A673 (cell line): ENCODE results near the gene MAT1A. TPM values are rescaled to one million over a fixed set of nuclear protein-coding genes. Genes with fewer than 3 reads are reported as not detected.

Experiments
- BruUV-seq: library from RNA; stranded (reverse); fragments of 400-500 nt; replicated peaks from 2 replicates; lab custom pipeline; 2021; lab: Mats Ljungman, UMichigan
- CTCF ChIA-PET: fragments of 300-600 bp; sonication (Branson Sonifier 250); formaldehyde crosslinking; loops from one replicate; lab custom pipeline; 2022; ENCODE audit warnings: antibody characterized with exemption; lab: Charles Lee
- POLR2A ChIA-PET: fragments of 300-600 bp; sonication (Branson Sonifier 250); formaldehyde crosslinking; loops from one replicate; lab custom pipeline; 2022; ENCODE audit warnings: antibody characterized with exemption; ENCODE audit not compliant: low non-redundant PET; lab: Charles Lee
- DNase-seq: peaks from one replicate; pipeline ENCODE4 v3.0.0-alpha.2; 2015; ENCODE audit warnings: low spot score
- H3K27ac ChIP-seq: fragments of 200-600 bp; sonication (generic); 2 replicates; pipeline ENCODE4 v1.5.1; 2016; ENCODE audit warnings: mixed run types, low read depth, mild to moderate bottlenecking, mixed read lengths, antibody characterized with exemption, low read length; ENCODE audit not compliant: poor library complexity, severe bottlenecking
- H3K27me3 ChIP-seq: fragments of 200-600 bp; sonication (generic); replicated peaks from 2 replicates; pipeline ENCODE4 v1.6.1; 2017; ENCODE audit warnings: mixed run types, low read depth, mild to moderate bottlenecking, mixed read lengths, antibody characterized with exemption, low read length; ENCODE audit not compliant: insufficient read depth, poor library complexity
- H3K36me3 ChIP-seq: fragments of 200-600 bp; sonication (generic); 2 replicates; pipeline ENCODE4 v1.6.1; 2016; ENCODE audit warnings: mixed run types, mild to moderate bottlenecking, mixed read lengths, antibody characterized with exemption, low read length; ENCODE audit not compliant: insufficient read depth, poor library complexity, severe bottlenecking
- H3K4me1 ChIP-seq: fragments of 200-600 bp; sonication (generic); 2 replicates; pipeline ENCODE4 v1.6.1; 2017; ENCODE audit warnings: mixed run types, mild to moderate bottlenecking, mixed read lengths, antibody characterized with exemption, low read length; ENCODE audit not compliant: insufficient read depth, poor library complexity, severe bottlenecking
- H3K4me3 ChIP-seq: fragments of 200-600 bp; sonication (generic); 2 replicates; pipeline ENCODE4 v1.5.1; 2016; ENCODE audit warnings: low read depth, mixed run types, mild to moderate bottlenecking, mixed read lengths, low read length; ENCODE audit not compliant: poor library complexity, severe bottlenecking
- H3K9me3 ChIP-seq: fragments of 200-600 bp; sonication (generic); 2 replicates; pipeline ENCODE4 v1.6.1; 2016; ENCODE audit warnings: mixed run types, low read depth, mild to moderate bottlenecking, mixed read lengths, antibody characterized with exemption, low read length; ENCODE audit not compliant: poor library complexity, severe bottlenecking
- EZH2 ChIP-seq: fragments of 200-600 bp; sonication (generic); IDR thresholded peaks from 2 replicates; pipeline ENCODE4 v1.6.1; 2017; ENCODE audit warnings: borderline replicate concordance, low read depth, mild to moderate bottlenecking, mixed read lengths, antibody characterized with exemption, low read length; ENCODE audit not compliant: poor library complexity, severe bottlenecking
- intact Hi-C: fragments of 100-400 bp; cut with micrococcal nuclease; formaldehyde crosslinking; loops from one replicate; pipeline ENCODE4 v1.10.0; 2022; ENCODE audit not compliant: unreplicated experiment
- total RNA-seq: library from RNA; stranded (reverse); gene quantifications from 2 replicates; pipeline ENCODE4 v1.2.3, GENCODE V29; 2021
- TF ChIP-seq, protein P1 (sequence below): fragments of 300-800, 200-600 bp; sonication (generic); conservative IDR thresholded peaks from 2 replicates; pipeline ENCODE4 v1.5.1; 2017; ENCODE audit warnings: low read depth, mild to moderate bottlenecking, antibody characterized with exemption, low read length, moderate library complexity, mixed read lengths

The MAT1A gene
- total RNA-seq, 1 experiment from 2014 or later = not detected

DNA sequence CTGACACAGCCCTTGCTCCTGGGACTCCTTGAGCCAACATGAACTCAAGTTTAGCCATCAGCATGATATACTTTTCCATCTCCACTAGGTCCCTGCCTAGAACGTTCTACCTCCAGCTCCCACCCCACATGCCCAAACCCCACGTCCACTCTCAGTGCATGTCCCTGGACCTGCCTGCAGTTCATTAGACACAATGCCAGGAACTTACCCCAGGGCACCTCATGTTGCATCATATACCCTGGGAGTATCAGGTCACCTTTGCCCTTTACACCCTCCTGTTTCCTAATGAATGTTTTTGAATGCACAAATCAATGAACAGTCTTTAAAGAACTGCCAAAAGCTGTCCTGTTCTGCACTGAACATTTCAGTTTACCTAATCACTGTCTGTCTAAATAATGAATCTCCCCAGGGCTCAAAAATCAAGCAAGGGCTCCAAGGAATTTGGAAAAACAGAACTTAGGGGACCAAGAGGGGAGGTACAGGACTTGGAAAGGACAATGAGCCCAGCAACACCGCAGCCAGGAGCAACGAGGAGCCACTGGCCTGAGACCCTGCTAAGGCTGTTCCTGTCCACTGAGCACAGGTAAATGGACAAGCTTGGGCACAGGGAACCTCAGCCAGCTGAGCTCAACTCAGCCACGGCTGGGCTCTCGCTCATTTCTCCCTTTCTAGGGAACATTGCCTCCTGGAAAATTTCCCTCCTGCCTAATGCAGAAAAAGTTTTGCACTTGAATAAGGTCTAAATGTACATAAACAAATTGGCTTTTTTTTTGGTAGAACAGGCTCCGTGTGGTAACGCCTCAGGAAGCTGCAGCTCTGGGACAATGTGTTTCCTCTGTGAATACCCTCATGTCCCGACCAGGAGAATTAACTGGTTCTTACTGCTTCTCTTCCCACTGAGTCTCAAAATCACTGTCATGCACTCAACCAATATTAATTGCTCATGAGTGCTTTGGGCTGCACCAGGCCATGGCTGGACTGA, 7.4 kb downstream of the MAT1A start:
- Histone ChIP-seq H3K36me3 (no peaks in the 10 kb centered on the region), H3K4me3 (no peak overlapping the region), H3K4me1 (no peaks in the 10 kb centered on the region), H3K27me3 (no peaks in the 10 kb centered on the region), H3K27ac (no peak overlapping the region), H3K9me3 (no peaks in the 10 kb centered on the region)
- ChIA-PET POLR2A (no interaction called here), CTCF (no interaction called here)
- BruUV-seq = no TSS peak
- no peak for TF ChIP-seq EZH2
- TF ChIP-seq, protein P1, sequence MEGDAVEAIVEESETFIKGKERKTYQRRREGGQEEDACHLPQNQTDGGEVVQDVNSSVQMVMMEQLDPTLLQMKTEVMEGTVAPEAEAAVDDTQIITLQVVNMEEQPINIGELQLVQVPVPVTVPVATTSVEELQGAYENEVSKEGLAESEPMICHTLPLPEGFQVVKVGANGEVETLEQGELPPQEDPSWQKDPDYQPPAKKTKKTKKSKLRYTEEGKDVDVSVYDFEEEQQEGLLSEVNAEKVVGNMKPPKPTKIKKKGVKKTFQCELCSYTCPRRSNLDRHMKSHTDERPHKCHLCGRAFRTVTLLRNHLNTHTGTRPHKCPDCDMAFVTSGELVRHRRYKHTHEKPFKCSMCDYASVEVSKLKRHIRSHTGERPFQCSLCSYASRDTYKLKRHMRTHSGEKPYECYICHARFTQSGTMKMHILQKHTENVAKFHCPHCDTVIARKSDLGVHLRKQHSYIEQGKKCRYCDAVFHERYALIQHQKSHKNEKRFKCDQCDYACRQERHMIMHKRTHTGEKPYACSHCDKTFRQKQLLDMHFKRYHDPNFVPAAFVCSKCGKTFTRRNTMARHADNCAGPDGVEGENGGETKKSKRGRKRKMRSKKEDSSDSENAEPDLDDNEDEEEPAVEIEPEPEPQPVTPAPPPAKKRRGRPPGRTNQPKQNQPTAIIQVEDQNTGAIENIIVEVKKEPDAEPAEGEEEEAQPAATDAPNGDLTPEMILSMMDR = no peak
- intact Hi-C loops = no loop called here
- DNase-seq = no peak

DNA sequence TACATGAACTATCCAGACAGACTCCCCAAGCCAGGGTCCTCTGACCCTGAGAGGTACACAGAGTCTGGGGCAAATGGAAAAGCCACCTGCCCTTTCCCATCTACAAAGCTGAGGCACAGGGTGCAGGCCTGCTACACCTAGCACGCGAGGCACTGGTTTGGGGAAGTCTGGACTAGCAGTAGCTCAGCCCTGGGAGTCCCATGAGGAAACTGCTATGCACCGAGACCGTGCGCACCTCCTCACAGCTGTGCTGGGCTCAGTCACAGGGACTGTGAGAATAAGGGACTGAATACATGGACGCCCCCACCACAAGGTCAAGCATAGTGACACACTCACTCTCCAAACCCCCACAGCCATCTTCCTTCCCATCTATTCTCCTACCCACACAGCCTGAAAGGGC, 8.2 kb downstream of the MAT1A start:
- H3K9me3 ChIP-seq = no peaks in the 10 kb centered on the region
- H3K4me1 ChIP-seq = no peaks in the 10 kb centered on the region
- no peak overlapping the region for H3K4me3 ChIP-seq
- no peaks in the 10 kb centered on the region for H3K27me3 ChIP-seq
- BruUV-seq = no TSS peak
- no peak for DNase-seq
- TF ChIP-seq EZH2 = no peak
- TF ChIP-seq, protein P1 = no peak
- no peaks in the 10 kb centered on the region for H3K36me3 ChIP-seq
- no peak overlapping the region for H3K27ac ChIP-seq
- intact Hi-C loops = no loop called here
- CTCF ChIA-PET = no interaction called here
- POLR2A ChIA-PET = no interaction called here

DNA sequence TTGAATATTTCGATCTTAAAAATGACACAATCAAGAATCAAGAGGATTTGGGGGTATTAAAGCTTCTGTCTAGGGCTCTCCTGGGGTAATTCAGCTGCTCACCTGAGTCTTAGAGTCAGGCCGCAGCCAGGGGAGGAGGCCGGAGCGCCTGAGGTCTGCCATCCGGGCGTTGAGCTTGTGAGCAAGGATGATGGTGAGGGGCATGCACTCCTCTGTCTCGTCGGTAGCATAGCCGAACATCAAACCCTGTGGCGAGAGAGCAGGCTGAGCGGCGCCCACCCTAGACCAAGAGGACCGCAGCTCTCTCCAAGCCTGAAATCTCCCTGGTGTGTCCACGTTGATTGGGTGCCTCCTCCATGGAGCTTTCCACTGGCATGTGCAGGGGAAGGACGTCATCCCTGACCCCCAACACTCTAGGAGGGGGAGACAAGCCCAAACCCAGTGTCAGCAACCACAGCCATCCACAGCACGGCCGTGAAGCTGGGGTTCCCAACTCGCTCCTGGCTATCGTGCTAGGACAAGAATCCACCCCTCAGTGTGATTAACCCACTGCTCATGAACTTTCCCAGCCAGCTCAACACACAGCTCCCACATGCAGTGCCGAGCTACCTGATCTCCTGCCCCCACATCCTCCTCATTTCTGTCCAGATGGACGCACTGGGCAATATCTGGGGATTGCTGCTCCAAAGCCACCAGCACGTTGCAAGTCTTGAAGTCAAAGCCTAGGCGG, 9.2 kb downstream of the MAT1A start:
- no peak for DNase-seq
- no peaks in the 10 kb centered on the region for H3K4me1 ChIP-seq
- H3K27ac ChIP-seq = no peak overlapping the region
- no peak for TF ChIP-seq EZH2
- H3K27me3 ChIP-seq = no peaks in the 10 kb centered on the region
- intact Hi-C loops = no loop called here
- no peak overlapping the region for H3K4me3 ChIP-seq
- no peaks in the 10 kb centered on the region for H3K36me3 ChIP-seq
- POLR2A ChIA-PET = no interaction called here
- BruUV-seq = no TSS peak
- CTCF ChIA-PET = no interaction called here
- H3K9me3 ChIP-seq = no peaks in the 10 kb centered on the region
